GM21423 (cell line): ENCODE results near the gene MARK2.

Source experiments
- ATAC-seq: cut with Tn5 transposase; IDR thresholded peaks from one replicate; pipeline ENCODE4 v1.9.1; 2021; ENCODE audit warnings: mild to moderate bottlenecking, moderate library complexity; ENCODE audit not compliant: unreplicated experiment

The MARK2 gene

DNA sequence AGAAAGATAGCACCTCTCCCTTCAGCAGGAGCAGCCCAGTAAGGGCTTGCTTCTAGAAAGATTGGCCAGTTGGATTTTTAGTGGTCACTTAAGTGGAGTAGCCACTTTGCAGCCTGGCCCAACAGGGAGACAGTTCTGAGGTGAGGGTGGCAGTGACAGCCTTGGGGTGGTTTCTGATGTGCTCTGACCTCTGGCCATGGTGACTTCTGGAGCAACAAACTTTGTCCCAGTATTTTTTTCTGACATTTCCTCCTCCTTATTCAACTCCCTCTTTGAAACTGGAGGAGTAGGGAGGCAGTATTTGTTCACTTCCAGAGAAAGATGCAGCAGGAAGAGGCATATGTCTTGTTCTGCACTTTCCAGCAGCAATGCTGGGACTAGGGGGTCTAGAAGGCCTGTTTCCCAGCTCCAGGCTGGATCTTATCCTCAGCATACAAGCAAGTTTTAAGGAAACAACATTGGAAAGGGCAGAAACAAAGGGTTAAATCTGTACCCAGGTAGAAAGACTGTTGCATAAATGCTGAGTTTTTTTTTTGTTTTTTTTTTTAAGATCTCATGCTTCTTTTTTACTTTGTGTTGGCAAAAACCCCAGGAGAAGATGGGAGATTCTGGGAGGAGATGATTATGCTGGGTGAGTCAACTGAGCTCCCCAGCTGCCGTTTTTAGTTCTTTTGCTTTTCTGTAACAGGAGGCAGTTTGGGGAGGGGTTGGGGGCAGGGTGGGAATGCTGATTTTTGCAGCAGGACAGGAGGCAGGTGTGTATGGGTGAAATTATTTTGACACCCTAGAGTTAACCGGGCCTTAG, 40.9 kb downstream of the MARK2 start:
- no peak for ATAC-seq

- no peak for ATAC-seq
These were observed 41.5 kb downstream of the MARK2 start for GRCh38 chr11:63880403-63880790.

DNA sequence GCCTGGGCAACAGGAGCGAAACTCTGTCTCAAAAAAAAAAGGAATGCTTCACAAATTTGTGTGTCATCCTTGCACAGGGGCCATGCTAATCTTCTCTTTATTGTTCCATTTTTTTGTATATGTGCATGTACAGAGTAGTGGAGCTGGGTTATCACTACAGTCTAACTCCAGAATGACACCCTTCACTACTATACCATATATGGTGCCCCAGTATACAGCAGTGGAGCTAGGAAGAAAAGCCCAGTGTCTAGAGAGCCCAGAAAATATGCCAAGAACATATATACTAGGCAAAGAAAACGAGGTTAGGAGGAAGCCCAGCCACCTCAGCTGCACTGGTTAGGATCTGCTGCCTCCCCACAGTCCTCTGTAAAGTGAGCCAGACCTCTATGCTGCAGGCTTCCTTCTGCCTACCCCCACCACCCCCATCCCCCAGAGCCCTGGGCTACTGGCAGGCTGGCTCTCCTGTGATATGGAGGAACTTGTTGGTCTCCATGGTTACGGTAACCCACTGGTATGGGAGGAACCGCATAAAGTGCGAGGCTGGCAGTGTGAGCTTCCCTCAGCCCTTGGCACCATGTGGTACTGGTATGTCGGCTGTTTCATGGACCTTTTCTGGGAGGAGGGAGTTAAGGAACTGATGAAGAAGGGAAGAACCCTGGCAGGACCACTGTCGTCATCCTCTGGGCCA, 43.8 kb downstream of the MARK2 start:
- no peak for ATAC-seq

- no peak for ATAC-seq
These were observed 44.9 kb downstream of the MARK2 start for GRCh38 chr11:63883791-63884190.

DNA sequence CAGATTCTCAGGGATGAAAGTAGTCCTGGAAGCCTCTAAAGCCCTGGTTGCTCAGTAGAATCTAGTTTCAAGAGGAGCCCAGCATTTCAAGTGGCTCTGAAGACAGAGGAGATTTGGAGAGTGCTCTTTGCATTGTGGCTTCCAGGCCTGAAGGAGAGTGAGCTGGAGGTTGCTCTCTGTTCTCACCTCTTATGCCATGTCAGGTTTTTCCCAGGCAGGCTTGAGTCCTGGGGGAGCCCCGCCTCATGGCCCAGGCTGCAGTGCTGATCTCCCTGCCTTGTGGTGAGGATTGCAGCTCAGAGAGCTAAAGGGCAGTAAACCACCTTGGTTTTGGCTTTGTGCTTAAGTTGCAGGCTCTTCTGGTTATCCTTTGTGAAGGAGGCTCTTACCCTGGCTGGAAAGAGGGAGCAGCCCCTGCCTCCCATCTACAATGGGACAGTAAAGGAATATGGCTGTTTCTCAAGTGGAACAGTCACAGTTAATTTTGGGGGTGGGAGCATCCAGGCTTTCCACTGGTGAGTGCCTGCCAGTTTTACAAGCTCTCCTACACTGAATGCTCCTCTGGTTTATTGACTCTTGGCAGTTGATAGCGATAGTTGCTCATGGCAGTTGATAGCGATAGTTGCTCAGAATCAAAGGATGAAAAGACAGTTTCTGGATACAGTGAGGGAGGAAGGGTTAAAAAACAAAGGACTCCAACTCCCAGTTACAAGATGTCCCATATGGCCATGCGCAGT, 45.5 kb downstream of the MARK2 start:
- no peak for ATAC-seq

GRCh38 chr11:63887386-63887999, 48.6 kb downstream of the MARK2 start:
- no peak for ATAC-seq

DNA sequence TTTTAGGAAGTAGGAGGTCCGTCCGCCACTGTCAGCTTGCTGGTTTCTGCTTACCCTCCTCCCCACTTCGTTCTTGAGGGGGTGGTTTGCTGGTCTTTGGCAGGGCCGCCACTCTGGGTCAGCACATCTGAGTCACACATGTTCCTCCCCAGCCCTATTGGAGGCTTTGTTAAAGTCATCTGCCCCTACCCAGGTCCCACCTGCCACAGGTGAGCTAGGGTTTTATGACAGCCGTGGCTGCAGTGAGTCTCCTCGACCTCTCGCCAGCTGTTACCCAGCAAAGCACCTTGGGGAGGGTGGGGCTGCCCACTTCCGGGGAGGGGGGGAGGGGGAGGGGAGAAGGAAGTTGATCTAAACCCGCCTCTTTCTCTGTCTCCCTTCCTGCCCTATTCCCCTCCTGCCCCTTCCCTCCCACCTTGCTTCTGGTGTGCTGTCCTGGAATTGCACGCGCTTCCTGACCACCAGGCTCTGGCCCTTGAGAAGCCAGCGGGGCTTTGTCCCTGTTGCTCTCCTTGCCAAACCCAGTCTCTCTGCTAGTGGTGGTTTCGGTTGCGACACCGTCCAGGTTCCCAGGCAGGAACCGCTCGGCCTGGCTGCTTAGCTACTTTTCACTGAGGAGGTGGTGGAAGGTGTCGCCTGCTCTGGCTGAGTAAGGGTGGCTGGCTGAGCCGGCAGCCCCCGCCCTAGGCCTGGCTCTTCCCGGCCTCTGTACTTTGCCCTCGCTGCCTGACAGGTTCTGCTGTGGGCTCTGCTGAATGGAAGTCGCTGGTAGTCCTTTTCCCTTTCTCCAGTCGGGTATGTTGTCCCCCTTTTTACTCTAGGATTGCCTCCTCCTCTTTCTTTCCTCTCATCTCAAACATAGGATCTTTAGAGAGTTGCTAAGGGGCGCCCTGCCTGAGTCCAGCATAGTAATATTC, 49.5 kb downstream of the MARK2 start:
- ATAC-seq, result peak; percentile 61

DNA sequence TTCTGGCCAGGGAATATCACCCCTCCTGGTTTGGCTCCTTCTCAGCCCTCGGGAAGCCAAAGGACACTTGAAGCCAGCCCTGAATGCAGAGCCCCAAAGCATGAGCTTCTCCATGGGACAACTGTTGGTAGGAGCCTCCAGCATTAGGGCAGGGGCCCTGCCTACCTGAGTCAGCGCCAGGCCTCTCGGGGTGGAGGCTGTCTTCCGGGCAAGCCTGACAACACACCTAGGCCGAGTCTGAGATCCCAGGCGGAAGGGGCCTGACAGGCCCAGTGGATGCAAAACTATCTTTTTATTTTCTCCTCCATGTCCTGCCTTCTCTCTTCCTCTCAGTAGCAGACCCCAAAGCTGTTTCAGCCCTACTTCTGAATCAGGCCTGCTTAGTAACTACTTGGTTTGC, 50.4 kb downstream of the MARK2 start:
- ATAC-seq, result no peak

GRCh38 chr11:63890368-63890767, 51.5 kb downstream of the MARK2 start:
- ATAC-seq, result no peak

- ATAC-seq, result no peak
These were observed 53.3 kb downstream of the MARK2 start for GRCh38 chr11:63892228-63892627.

GRCh38 chr11:63893355-63893754, 54.4 kb downstream of the MARK2 start:
- no peak for ATAC-seq

DNA sequence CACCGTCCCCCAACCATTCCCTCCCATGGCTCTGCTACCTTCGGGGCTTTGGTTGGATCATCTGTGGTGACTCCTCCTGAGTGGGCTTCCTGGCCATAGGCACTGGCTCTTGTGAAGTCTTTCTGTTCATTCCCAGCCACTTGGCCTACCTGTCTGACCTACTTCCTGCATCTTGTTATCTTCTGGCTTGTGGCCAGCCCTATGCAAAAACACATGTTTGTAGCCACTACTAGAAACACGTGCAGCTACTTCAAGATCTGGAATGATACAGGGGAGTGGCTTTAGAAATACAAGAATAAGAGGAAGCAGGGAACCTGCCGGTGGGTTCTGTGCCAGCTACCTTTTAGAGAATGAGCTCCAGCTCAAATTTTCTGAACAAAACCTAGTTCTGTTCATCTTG, 57.2 kb downstream of the MARK2 start:
- no peak for ATAC-seq

GRCh38 chr11:63897459-63898146, 58.7 kb downstream of the MARK2 start:
- no peak for ATAC-seq

DNA sequence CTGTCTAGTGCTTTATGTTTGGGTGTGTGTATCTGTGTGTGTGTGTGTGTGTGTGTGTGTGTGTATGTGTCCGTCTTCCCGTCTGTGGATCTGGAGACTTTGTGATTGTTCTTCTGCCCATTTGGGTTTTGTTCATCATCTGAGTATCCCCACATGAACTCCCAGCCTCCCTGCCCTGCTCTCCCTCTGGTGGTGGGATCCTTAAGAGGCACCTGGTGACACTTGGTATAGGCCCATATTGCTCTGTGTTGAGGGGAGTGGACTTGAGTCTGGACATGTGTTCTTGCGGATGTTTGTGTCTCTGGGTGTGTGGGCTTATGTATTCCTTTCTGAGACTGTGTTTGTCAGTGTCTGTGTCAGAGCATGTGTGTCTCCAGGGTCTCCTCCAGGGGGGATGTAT, 62.8 kb downstream of the MARK2 start:
- ATAC-seq, result no peak

GRCh38 chr11:63903884-63904283, 65.0 kb downstream of the MARK2 start:
- no peak for ATAC-seq

DNA sequence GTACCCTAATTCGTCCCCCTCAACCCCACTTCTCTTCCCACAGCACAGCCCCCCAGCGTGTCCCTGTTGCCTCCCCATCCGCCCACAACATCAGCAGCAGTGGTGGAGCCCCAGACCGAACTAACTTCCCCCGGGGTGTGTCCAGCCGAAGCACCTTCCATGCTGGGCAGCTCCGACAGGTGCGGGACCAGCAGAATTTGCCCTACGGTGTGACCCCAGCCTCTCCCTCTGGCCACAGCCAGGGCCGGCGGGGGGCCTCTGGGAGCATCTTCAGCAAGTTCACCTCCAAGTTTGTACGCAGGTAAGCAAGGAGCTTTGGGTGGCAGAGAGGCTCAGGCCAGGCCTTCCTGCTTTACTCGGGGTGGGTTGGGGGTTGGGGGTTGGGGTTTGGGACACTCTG, 65.8 kb downstream of the MARK2 start:
- ATAC-seq, result no peak

DNA sequence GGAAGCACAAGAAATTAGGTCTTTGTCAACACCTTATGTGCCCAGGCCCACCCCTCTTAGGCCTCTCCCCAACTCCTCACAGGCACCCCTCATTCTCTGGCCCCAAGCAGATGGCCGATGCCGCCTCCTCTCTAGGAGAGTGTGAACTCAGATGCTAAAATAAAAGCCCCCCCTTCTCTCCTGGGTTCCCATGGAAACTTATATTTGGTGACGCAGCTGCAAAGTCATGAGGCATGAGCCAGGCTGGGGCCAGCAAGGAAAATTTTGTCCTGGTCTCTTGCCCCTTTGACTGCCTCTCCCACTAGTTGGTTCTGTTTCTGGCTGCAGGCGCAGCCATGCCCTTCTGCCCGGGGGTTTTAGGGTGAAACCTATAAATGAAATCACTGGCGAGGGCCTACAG, 66.3 kb downstream of the MARK2 start:
- no peak for ATAC-seq

GRCh38 chr11:63906087-63906486, 67.2 kb downstream of the MARK2 start:
- no peak for ATAC-seq

DNA sequence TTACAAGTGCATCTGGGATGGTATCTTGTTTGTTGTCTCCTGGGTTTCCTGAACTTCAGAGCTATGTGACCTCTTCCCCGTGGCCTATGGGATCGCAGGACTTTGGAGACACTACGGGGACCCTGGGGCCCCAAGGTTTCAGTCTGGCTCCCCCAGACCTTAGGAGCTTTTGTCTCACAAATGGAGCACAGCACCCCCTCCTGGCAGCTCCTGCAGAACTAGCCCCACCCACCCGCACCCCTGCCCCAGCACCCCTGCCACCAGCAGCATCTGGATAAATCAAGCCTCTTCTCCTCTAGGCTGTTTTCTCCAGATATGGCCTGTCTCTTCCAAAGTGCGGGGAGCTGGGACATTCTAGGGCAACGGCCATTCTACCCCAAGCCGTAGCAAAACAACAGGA, 67.7 kb downstream of the MARK2 start:
- ATAC-seq, result no peak

GRCh38 chr11:63907063-63907462, 68.2 kb downstream of the MARK2 start:
- ATAC-seq, result no peak
